Epithelial cell of proximal tubule (primary cell): ENCODE measurements around the gene NCKAP5. TPM values are rescaled to one million over a fixed set of nuclear protein-coding genes. Genes with fewer than 3 reads are reported as not detected.

Experiments used
- DNase-seq: peaks from one replicate; pipeline ENCODE4 v3.0.0-alpha.2; 2011; ENCODE audit warnings: low read depth
- H3K4me3 ChIP-seq: 2 replicates; pipeline ENCODE4 v1.5.1; 2011; ENCODE audit warnings: low read depth, mild to moderate bottlenecking, low read length
- total RNA-seq: library from RNA; depleted of rRNA; stranded (reverse); fragments of >200 nt; gene quantifications from 2 replicates; pipeline ENCODE4 v1.2.3, GENCODE V29; 2015
- TF ChIP-seq, protein P1 (sequence below): conservative IDR thresholded peaks from 2 replicates; pipeline ENCODE4 v1.5.1; 2012; ENCODE audit warnings: low read depth, mild to moderate bottlenecking, low read length

The NCKAP5 gene
- total RNA-seq, 1 donor from 2014 or later, result 0.69 TPM

DNA sequence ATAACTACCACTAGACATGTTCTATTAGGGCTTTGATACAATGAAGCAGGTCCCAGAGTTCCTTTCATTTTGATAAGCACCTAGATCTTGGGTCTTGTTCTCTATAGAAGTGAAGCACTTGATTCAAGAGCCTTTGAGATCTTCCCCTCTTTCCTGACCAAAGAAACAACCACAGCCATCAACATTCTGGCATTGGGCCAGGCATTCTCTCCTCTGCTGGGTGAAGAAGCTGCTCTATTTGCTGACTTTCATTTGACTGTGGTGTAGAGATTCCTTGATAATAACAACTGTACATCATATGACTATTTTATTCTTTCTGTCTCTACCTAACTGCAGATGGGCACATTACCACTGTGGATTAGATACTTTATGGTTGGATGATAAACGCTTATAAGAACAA is 801.7 kb downstream of the NCKAP5 start:
- TF ChIP-seq, protein P1, sequence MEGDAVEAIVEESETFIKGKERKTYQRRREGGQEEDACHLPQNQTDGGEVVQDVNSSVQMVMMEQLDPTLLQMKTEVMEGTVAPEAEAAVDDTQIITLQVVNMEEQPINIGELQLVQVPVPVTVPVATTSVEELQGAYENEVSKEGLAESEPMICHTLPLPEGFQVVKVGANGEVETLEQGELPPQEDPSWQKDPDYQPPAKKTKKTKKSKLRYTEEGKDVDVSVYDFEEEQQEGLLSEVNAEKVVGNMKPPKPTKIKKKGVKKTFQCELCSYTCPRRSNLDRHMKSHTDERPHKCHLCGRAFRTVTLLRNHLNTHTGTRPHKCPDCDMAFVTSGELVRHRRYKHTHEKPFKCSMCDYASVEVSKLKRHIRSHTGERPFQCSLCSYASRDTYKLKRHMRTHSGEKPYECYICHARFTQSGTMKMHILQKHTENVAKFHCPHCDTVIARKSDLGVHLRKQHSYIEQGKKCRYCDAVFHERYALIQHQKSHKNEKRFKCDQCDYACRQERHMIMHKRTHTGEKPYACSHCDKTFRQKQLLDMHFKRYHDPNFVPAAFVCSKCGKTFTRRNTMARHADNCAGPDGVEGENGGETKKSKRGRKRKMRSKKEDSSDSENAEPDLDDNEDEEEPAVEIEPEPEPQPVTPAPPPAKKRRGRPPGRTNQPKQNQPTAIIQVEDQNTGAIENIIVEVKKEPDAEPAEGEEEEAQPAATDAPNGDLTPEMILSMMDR, result no peak
- DNase-seq, result no peak
- no peak overlapping the region for H3K4me3 ChIP-seq

DNA sequence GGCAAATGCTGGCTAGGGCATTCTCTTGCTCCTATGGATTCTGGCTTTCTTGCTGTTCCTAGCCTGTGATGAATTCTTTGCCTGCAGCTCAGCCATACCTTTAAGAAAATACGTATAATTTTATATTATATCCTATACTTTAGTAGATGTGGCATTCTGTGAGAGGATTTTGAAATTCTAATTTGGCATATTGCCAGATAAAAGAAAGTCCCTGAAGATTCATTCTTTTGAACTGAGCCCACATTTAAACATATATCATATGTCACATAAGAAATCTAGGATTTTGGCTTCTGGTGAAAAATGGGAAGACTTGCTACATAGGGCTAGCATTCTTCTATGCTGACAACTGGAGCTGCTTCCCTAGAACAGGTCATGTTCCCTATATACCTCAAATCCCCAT is 806.8 kb downstream of the NCKAP5 start:
- TF ChIP-seq, protein P1, result no peak
- H3K4me3 ChIP-seq, result no peak overlapping the region
- no peak for DNase-seq

DNA sequence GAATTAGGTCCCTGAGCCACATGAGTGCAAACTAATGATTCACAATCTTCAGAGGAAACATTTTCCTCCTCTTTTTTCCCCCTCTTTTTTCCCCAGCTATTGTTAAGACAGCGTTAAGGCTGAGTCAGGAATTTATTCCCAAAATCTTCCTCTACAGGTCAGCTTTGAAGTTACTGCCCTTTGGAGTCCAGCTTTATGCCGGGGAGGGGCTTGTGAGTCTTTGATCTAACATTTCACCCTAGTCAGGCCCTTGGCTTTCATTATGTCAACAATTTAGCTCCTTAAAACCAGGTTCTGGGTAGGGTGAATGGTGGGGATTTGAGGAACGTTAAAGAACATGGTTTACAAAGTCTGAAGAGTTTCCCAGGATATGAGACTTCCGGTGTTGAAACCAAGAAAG is 807.3 kb downstream of the NCKAP5 start:
- H3K4me3 ChIP-seq, result no peak overlapping the region
- TF ChIP-seq, protein P1, result no peak
- no peak for DNase-seq

DNA sequence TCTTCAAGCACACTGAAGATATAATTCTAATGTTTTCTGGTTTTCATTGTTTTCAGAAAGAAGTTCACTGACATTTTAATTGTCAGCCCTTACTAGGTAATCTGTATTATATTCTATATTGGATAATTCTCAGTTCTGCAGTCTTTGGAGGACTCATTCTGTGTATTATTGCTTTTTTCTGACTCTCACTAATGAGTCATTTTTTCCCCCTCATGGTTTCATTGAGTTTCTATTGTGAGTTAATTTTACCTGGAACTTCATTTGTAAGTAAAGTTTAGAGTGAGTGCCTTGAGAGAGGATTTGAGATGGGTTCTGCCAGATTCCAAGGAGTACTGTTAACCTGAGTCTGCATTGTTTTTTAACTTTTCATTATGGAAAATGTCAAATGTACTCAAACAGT is 807.9 kb downstream of the NCKAP5 start:
- H3K4me3 ChIP-seq, result no peak overlapping the region
- DNase-seq, result no peak
- TF ChIP-seq, protein P1, result no peak

DNA sequence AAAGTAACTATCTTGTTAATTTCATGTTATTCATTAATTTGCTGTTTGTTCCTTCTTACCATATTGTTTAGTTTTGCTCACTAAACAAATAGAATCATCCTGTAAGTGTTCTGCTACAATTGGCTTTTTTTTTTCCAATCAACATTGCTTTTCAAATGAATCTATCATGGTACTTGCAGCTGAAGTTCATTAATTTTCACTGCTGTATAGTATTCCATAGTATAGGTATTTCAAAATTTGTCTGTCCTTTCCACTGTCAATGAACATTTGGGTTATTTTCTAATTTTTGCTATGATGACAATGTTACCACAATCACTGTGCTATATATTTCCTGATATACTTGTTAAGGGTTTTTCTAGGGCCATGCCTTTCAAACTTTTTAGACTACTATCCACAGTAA is 809.3 kb downstream of the NCKAP5 start:
- H3K4me3 ChIP-seq, result no peak overlapping the region
- TF ChIP-seq, protein P1, result no peak
- DNase-seq, result no peak

DNA sequence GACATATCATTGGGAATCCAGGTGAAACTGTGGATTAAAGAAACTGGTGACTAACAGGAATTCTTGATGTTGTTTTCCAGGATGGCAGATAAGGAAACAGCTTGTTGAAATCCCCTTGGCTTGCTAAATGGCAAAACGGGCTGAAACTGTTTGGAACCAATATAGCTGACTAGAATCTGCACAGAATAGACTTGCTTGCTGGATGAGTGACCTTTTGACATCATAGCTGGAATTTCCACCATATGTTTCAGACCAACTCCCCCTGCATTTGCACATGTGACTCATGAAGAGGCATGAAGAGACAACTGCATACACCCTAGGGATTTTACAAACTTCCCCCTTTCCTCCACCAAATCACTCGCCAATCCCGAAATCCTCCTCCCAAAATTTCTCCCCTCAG is 810.6 kb downstream of the NCKAP5 start:
- DNase-seq, result no peak

DNA sequence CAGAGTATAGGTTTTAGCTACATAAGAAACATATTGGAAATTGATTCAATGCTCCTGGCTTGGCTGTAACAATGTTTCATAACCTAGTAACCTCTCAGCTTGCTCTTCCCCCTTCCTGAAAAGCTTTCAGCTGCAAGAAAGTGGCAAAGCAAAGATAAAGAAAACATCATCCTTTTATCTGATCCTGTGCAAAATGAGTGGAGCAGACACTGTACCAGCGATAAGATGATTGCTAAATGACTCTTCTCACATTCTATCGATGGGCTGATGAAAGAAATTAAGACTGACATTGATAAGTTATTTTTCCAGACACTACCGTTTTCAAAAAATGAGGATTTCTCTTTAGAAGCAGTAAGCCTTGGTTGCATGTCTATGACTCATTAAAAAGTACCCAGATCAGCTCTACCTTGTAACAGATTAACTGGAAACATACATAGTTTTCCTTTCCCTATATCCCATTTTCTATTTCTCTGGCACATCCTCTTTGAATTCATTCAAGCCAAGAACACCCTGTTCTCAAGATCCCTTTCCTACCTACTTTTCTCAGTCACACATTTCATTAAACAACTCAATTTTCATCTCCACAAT is 811.2 kb downstream of the NCKAP5 start:
- no peak overlapping the region for H3K4me3 ChIP-seq
- DNase-seq, result no peak
- TF ChIP-seq, protein P1, result no peak

More for the DNA sequence above, 810.6 kb downstream of the NCKAP5 start:
- H3K4me3 ChIP-seq, result no peak overlapping the region
- TF ChIP-seq, protein P1, result no peak
